HG03354 (cell line): ENCODE data around the gene SLC66A3.
A peak's percentile ranks its signal among the peaks of the same experiment; 100 is the strongest.

Experiments used
- ATAC-seq: cut with Tn5 transposase; IDR thresholded peaks from one replicate; pipeline ENCODE4 v1.9.1; 2021; ENCODE audit warnings: mild to moderate bottlenecking; ENCODE audit not compliant: unreplicated experiment, poor library complexity, severe bottlenecking

Gene SLC66A3

DNA sequence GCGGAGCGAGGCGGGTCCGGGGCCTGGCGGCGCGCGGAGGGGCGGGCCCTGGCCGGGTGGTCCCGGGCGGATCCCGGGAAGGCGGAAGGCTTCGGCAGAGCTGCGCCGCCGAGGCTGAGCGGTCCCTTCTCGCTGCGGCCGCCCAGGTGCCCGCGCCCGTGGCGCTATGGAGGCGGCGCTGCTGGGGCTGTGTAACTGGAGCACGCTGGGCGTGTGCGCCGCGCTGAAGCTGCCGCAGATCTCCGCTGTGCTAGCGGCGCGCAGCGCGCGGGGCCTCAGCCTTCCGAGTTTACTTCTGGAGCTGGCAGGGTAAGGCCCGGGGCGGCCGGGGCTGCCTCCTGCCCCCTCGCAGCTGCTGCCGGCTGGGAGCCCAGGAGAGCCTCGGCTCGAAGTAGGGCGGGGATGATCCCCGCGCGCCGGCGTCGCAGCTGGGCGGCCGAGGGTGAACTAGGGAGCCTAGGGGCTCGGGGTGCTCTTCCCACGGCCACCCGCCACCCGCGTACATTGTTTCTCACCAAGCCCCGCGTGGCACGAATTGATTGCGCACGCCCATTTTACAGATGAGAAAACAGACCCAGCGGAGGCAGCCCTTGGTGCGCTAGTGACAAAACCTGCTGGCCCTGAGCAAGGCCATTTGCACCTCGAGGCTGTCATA is at the start of gene SLC66A3:
Gene SLC66A3 (plus strand): TSS at position 87 of the 655 bp plus-strand sequence. CDS start 80 bp downstream, at position 167.
- peak; percentile 87 for ATAC-seq

DNA sequence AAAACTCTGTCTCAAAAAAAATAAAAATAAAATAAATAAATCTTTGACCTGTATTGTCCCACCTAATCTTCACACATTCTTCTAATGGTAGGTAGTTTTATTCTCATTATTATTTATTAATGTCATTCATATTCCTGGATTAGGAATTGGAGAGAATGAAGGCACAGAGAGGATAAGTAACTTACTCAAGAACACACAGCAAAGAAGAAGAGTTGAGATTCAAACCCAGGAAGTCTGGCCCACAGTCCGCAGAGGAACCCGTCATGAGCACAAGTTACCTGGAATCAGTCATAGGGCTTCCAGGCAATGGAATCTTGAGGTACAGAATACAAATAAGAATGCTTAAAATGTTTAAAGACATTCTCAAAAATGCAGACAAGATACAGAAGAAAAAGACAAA is 46.3 kb upstream of the SLC66A3 start:
- ATAC-seq, result no peak

DNA sequence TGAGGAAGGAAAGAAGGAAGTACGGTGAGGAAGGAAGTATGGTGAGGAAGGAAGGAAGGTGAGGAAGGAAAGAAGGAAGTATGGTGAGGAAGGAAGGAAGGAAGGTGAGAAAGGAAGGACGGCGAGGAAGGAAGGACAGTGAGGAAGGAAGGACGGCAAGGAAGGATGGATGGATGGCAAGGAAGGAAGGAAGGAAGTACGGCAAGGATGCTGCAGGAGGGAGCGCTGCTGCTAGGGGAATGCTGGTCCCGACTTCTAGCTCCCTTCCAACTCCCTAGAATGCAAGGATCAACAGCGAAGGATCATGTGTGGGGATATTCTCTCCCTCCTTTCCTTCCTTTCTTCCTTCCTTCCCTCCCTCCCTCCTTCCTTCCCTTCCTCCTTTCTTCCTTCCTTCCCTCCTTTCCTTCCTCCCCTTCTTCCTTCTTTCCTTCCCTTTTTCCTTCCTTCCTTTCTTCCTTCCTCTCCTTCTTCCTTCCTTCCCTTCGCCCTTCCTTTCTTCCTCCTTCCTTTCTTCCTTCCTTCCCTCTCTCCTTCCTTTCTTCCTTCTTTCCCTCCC is 42.3 kb upstream of the SLC66A3 start:
- ATAC-seq, result no peak

DNA sequence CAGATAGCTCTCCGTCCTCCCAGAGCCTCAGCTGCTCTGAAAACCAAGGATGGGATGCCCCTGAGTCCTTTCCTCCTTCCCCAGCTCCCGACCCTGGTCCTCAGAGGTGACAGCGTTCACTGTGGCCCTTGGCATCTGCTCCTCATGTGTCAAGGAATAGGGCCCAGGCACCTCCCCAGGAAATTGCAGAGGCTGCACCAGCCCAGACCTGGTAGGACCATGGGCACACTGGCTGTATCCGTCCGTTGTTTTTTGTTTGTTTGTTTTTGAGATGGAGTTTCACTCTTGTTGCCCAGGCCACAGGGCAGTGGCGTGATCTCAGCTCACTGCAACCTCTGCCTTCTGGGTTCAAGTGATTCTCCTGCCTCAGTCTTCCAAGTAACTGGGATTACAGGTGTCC is 37.5 kb upstream of the SLC66A3 start:
- no peak for ATAC-seq

DNA sequence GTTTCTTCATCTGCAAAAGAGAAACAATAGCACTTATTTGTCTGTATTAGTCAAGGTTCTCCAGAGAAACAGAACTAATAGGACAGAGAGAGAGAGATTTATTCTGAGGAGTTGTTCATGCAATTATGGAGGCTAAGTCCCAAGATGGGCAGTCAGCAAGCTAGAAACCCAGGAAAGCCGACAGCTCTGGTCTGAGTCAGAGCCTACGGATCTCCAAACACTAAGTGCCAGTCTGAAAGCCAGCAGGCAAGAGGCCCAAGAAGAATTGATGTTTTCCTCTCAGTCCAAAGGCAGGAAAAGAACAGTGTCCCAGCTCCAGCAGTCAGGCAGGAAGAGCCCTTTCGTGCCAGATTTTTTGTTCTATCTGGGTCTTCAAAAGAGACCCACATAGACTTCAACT is 36.5 kb upstream of the SLC66A3 start:
- no peak for ATAC-seq

GRCh38 chr2:11121099-11121822 is 34.0 kb upstream of the SLC66A3 start:
- ATAC-seq, result no peak

- no peak for ATAC-seq
These were observed 33.5 kb upstream of the SLC66A3 start for GRCh38 chr2:11121823-11122155.

DNA sequence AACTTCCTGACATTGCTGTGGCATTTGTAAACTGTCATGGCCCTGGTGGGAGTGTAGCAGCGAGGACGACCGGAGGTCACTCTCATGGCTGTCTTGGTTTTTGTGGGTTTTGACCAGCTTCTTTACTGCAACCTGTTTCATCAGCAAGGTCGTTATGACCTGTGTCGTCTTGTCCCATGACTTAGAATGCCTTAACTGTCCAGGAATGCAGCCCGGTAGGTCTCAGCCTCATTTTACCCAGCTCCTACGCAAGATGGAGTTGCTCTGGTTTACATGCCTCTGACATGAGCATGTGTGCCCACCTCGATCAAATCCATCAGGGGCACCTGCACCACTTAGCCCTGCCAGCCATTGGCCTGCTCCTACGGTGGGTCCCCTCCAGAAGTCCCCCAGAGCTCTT is 32.9 kb upstream of the SLC66A3 start:
- no peak for ATAC-seq

- ATAC-seq, result no peak
These were observed 32.1 kb upstream of the SLC66A3 start for GRCh38 chr2:11123001-11123809.

GRCh38 chr2:11123856-11124759 is 31.2 kb upstream of the SLC66A3 start:
- ATAC-seq, result no peak

DNA sequence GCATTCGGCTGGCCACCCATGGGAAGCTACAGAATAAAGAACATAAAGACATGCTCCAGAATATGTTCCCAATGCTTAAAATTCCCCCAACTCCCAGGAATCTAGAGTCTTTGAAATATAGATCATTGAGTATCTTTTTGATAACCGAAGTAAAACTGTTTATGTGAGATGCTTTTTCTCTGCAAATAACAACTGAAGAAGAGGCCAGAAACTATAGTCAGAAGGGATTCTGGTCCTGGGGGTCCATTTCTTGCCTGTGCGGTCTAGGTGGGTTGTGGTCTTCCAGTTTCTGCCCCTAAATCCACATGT is 30.6 kb upstream of the SLC66A3 start:
- no peak for ATAC-seq

GRCh38 chr2:11127761-11128160 is 27.5 kb upstream of the SLC66A3 start:
- no peak for ATAC-seq

DNA sequence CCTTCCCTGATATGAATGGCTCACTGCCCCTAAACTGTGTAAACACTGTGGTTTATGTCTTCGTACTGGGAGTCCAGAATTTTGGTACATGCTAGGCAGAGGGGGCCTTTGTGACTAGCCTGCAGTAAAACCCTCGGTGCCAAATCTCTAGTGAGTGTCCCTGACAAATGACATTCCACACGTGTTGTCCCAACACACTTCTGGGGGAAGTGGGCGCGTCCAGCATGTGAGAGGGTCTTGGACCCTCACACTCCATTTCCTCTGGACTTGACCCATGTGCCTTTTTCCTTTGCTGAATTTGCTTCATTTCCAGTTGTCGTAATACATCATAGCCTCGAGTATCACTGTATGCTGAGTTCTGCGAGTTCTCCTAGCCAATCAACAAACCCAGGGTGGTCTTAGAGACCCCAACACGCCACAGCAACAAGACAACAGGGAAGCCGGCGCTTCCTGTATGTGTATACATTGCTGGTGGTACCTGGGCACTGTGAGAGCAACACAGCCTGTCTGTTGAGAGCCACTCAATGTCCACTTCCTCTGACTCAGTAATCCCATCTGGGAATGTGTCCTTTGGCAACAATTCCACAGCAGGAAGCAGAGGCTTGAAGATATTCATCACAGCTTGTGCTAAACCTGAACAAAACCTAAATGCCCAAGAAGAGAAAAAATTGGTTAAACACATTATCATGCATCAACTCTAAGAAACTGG is 26.9 kb upstream of the SLC66A3 start:
- ATAC-seq, result no peak

GRCh38 chr2:11129598-11130449 is 25.4 kb upstream of the SLC66A3 start:
- ATAC-seq, result peak; percentile 82

DNA sequence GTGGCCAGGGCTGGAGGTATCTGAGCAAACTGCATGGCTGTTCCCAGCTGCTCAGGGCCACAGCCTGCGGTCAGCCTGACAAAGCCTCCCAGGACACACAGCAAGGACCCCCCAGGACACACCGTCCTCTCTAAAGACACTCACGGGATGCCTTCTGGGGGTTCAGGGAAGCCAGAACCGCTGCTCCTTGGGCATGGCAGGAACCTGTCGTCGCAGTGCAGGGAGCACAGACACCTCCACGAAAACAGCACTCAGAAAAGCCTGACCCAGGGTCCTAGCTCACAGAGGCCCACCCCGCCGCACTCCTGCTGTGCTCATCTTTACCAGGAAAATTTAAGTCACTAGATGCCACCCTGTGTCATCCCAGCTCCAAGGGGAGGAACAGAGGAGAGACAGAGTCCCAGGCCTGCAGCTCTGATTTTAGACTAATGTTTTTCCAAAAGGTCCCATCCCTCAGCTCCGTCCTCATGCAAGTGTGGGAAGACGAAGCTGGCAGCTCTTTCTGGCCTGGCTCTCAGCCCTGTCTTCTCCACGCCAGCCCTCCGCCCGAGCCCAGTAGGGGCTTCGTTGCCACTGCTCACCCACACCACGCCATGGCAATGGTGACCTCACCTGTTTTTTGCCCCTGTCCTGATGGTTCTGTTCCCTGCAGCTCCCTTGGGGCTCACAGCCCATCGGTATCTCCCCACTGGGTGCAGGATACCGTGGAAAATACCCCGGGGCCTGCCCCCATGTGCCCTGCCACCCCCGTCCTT is 23.9 kb upstream of the SLC66A3 start:
- ATAC-seq, result no peak

- ATAC-seq, result no peak
These were observed 23.1 kb upstream of the SLC66A3 start for GRCh38 chr2:11132036-11132671.
